Trophoblast cell (in vitro differentiated cells and primary cell): ENCODE results near the gene COL2A1.

Experiments
- DNase-seq, 2 donors: peaks; one replicate each; pipeline ENCODE4 v3.0.0-alpha.2; 2016
- H2AFZ ChIP-seq: 2 replicates; pipeline ENCODE4 v1.6.1; 2013; ENCODE audit warnings: low read length, moderate library complexity, mild to moderate bottlenecking; ENCODE audit not compliant: insufficient read depth, poor library complexity
- H2AK5ac ChIP-seq: 2 replicates; pipeline ENCODE4 v1.6.1; 2013; ENCODE audit warnings: mild to moderate bottlenecking, low read length
- H2BK120ac ChIP-seq: 2 replicates; pipeline ENCODE4 v1.6.1; 2013; ENCODE audit warnings: low read length, mild to moderate bottlenecking, moderate library complexity; ENCODE audit not compliant: insufficient read depth, poor library complexity
- H2BK12ac ChIP-seq: 2 replicates; pipeline ENCODE4 v1.6.1; 2013; ENCODE audit warnings: mild to moderate bottlenecking, low read length, moderate library complexity
- H2BK5ac ChIP-seq: 2 replicates; pipeline ENCODE4 v1.6.1; 2013; ENCODE audit warnings: low read length, low read depth, moderate library complexity, mild to moderate bottlenecking; ENCODE audit not compliant: poor library complexity
- H3K14ac ChIP-seq: 2 replicates; pipeline ENCODE4 v1.6.1; 2013; ENCODE audit warnings: mild to moderate bottlenecking, low read length
- H3K18ac ChIP-seq: 2 replicates; pipeline ENCODE4 v1.6.1; 2013; ENCODE audit warnings: mild to moderate bottlenecking, low read length
- H3K23ac ChIP-seq: 2 replicates; pipeline ENCODE4 v1.6.1; 2013; ENCODE audit warnings: low read length
- H3K27ac ChIP-seq: 2 replicates; pipeline ENCODE4 v1.5.1; 2013; ENCODE audit warnings: low read depth, mild to moderate bottlenecking, inconsistent platforms, low read length, moderate library complexity
- H3K27me3 ChIP-seq: 2 replicates; pipeline ENCODE4 v1.6.1; 2013; ENCODE audit warnings: inconsistent platforms, mild to moderate bottlenecking, low read length, moderate library complexity; ENCODE audit not compliant: insufficient read depth
- H3K36me3 ChIP-seq, 2 experiments: 1 replicate in 1 of 2; 2 replicates in 1 of 2; pipeline ENCODE4 v1.6.1; 2013; ENCODE audit warnings: low read length in 2 of 2, mild to moderate bottlenecking in 2 of 2, moderate library complexity in 1 of 2; ENCODE audit not compliant: insufficient read depth in 2 of 2, control insufficient read depth in 1 of 2
- H3K4ac ChIP-seq: 2 replicates; pipeline ENCODE4 v1.6.1; 2013; ENCODE audit warnings: low read depth, mild to moderate bottlenecking, low read length, moderate library complexity
- H3K4me1 ChIP-seq, 2 experiments: 1 replicate in 1 of 2; 2 replicates in 1 of 2; pipeline ENCODE4 v1.6.1; 2013; ENCODE audit warnings: low read length in 2 of 2, mild to moderate bottlenecking in 2 of 2, moderate library complexity in 1 of 2; ENCODE audit not compliant: insufficient read depth in 2 of 2, control insufficient read depth in 1 of 2
- H3K4me2 ChIP-seq: 2 replicates; pipeline ENCODE4 v1.6.1; 2013; ENCODE audit warnings: inconsistent platforms, mild to moderate bottlenecking, low read length, moderate library complexity
- H3K4me3 ChIP-seq: 2 replicates; pipeline ENCODE4 v1.5.1; 2013; ENCODE audit warnings: mild to moderate bottlenecking, low read depth, low read length, inconsistent platforms
- H3K79me1 ChIP-seq: one replicate; pipeline ENCODE4 v1.6.1; 2013; ENCODE audit warnings: low read length
- H3K79me2 ChIP-seq: 2 replicates; pipeline ENCODE4 v1.6.1; 2013; ENCODE audit warnings: low read length, mild to moderate bottlenecking; ENCODE audit not compliant: control insufficient read depth, insufficient read depth, poor library complexity
- H3K9ac ChIP-seq: 2 replicates; pipeline ENCODE4 v1.6.1; 2013; ENCODE audit warnings: mild to moderate bottlenecking, low read length
- H3K9me3 ChIP-seq: 2 replicates; pipeline ENCODE4 v1.6.1; 2013; ENCODE audit warnings: low read depth, mild to moderate bottlenecking, control low read depth, inconsistent platforms, low read length; ENCODE audit not compliant: insufficient read depth
- H4K12ac ChIP-seq: 2 replicates; pipeline ENCODE4 v1.6.1; 2013; ENCODE audit warnings: low read depth, mild to moderate bottlenecking, low read length, moderate library complexity
- H4K8ac ChIP-seq: 2 replicates; pipeline ENCODE4 v1.6.1; 2013; ENCODE audit warnings: low read depth, mild to moderate bottlenecking, low read length, moderate library complexity
- H4K91ac ChIP-seq: one replicate; pipeline ENCODE4 v1.6.1; 2013; ENCODE audit warnings: low read depth, mild to moderate bottlenecking, low read length, moderate library complexity
- WGBS: extraction: QIAGEN DNeasy Blood & Tissue Kit; methylation state at CpG from one replicate; pipeline ENCODE4 v1.1.7; 2013; ENCODE audit warnings: missing lambda C conversion rate; ENCODE audit not compliant: insufficient read length, insufficient coverage; ENCODE audit errors: extremely low coverage; 5-methylcytosine and 5-hydroxymethylcytosine counted together

The COL2A1 gene

GRCh38 chr12:47986291-47986660 lies 18.0 kb downstream of the COL2A1 start:
- H3K4ac ChIP-seq: no peak overlapping the region
- peaks cover 2% of the 10 kb centered on the region for H3K79me2 ChIP-seq
- no peak for DNase-seq
- H2AK5ac ChIP-seq: no peak overlapping the region
- H3K4me3 ChIP-seq: no peak overlapping the region
- no peak overlapping the region for H2AFZ ChIP-seq
- peak overlapping the region; percentile 13 for H4K91ac ChIP-seq
- no peak overlapping the region for H4K8ac ChIP-seq
- no peak overlapping the region for H4K12ac ChIP-seq
- H3K9ac ChIP-seq: no peak overlapping the region
- peak overlapping the region; percentile 32 for H2BK12ac ChIP-seq
- peaks cover 18 to 23% of the 10 kb centered on the region in 2 experiments for H3K4me1 ChIP-seq
- H3K79me1 ChIP-seq: peaks cover 19% of the 10 kb centered on the region
- no peaks in the 10 kb centered on the region for H3K27me3 ChIP-seq
- no peak overlapping the region for H3K18ac ChIP-seq
- no peak overlapping the region for H2BK120ac ChIP-seq
- H3K23ac ChIP-seq: no peak overlapping the region
- H3K36me3 ChIP-seq: peaks cover 68 to 75% of the 10 kb centered on the region in 2 experiments
- WGBS: no CpG with 5 or more reads among the region's 8 CpGs
- no peak overlapping the region for H3K14ac ChIP-seq
- no peak overlapping the region for H3K4me2 ChIP-seq
- peak overlapping the region; percentile 9 for H2BK5ac ChIP-seq
- peaks cover 6% of the 10 kb centered on the region for H3K9me3 ChIP-seq
- no peak overlapping the region for H3K27ac ChIP-seq

GRCh38 chr12:47985596-47986290 lies 18.5 kb downstream of the COL2A1 start:
- no peak overlapping the region for H3K4me2 ChIP-seq
- no peak overlapping the region for H3K18ac ChIP-seq
- H3K14ac ChIP-seq: no peak overlapping the region
- H3K9ac ChIP-seq: no peak overlapping the region
- H2BK12ac ChIP-seq: peak overlapping the region; percentile 32
- H3K23ac ChIP-seq: no peak overlapping the region
- H3K36me3 ChIP-seq: peaks cover 64 to 74% of the 10 kb centered on the region in 2 experiments
- no peak overlapping the region for H3K27ac ChIP-seq
- no peak overlapping the region for H3K4ac ChIP-seq
- H2BK120ac ChIP-seq: no peak overlapping the region
- peak overlapping the region; percentile 13 for H4K91ac ChIP-seq
- peaks cover 15 to 21% of the 10 kb centered on the region in 2 experiments for H3K4me1 ChIP-seq
- no peak overlapping the region for H4K12ac ChIP-seq
- no peak overlapping the region for H2AFZ ChIP-seq
- peaks cover 6% of the 10 kb centered on the region for H3K9me3 ChIP-seq
- H3K4me3 ChIP-seq: no peak overlapping the region
- no peaks in the 10 kb centered on the region for H3K27me3 ChIP-seq
- peaks cover 2% of the 10 kb centered on the region for H3K79me2 ChIP-seq
- no peak overlapping the region for H2BK5ac ChIP-seq
- no CpG with 5 or more reads among the region's 16 CpGs for WGBS
- no peak overlapping the region for H4K8ac ChIP-seq
- no peak overlapping the region for H2AK5ac ChIP-seq
- DNase-seq: no peak
- H3K79me1 ChIP-seq: peaks cover 19% of the 10 kb centered on the region

GRCh38 chr12:47984331-47984801 lies 19.9 kb downstream of the COL2A1 start:
- no CpG with 5 or more reads among the region's 8 CpGs for WGBS
- Histone ChIP-seq H4K8ac (no peak overlapping the region), H3K4ac (no peak overlapping the region), H2AK5ac (no peak overlapping the region), H2BK120ac (no peak overlapping the region), H2BK5ac (no peak overlapping the region), H3K18ac (no peak overlapping the region), H3K27ac (no peak overlapping the region), H3K4me1 (peaks cover 25 to 26% of the 10 kb centered on the region in 2 experiments), H3K4me2 (no peak overlapping the region), H4K12ac (no peak overlapping the region), H3K9me3 (peaks cover 6% of the 10 kb centered on the region), H3K14ac (no peak overlapping the region), H2AFZ (no peak overlapping the region), H3K9ac (no peak overlapping the region), H3K79me1 (peaks cover 27% of the 10 kb centered on the region), H3K27me3 (no peaks in the 10 kb centered on the region), H3K79me2 (peaks cover 2% of the 10 kb centered on the region), H2BK12ac (no peak overlapping the region), H4K91ac (no peak overlapping the region), H3K23ac (no peak overlapping the region), H3K4me3 (no peak overlapping the region), H3K36me3 (peaks cover 69% of the 10 kb centered on the region in 2 experiments)
- DNase-seq: no peak

GRCh38 chr12:47983541-47984115 lies 20.6 kb downstream of the COL2A1 start:
- no peak for DNase-seq
- Histone ChIP-seq H3K9ac (no peak overlapping the region), H3K36me3 (peaks cover 75 to 76% of the 10 kb centered on the region in 2 experiments), H3K79me1 (peaks cover 21% of the 10 kb centered on the region), H2BK120ac (no peak overlapping the region), H3K27me3 (no peaks in the 10 kb centered on the region), H3K4me2 (no peak overlapping the region), H3K18ac (no peak overlapping the region), H2AFZ (no peak overlapping the region), H3K27ac (no peak overlapping the region), H3K4me1 (peaks cover 20 to 25% of the 10 kb centered on the region in 2 experiments), H3K79me2 (peaks cover under 1% of the 10 kb centered on the region), H4K12ac (no peak overlapping the region), H3K4ac (no peak overlapping the region), H4K91ac (no peak overlapping the region), H2BK12ac (no peak overlapping the region), H2AK5ac (no peak overlapping the region), H3K14ac (no peak overlapping the region), H3K9me3 (peaks cover 6% of the 10 kb centered on the region), H4K8ac (no peak overlapping the region), H3K23ac (no peak overlapping the region), H3K4me3 (no peak overlapping the region), H2BK5ac (no peak overlapping the region)
- no CpG with 5 or more reads among the region's 5 CpGs for WGBS
